IPS DF 19.7 (cell line): ENCODE results near the gene RAD21L1.
"Not testable (repeated sequence)": the region's sequence is repeated elsewhere in the genome, so short reads cannot be mapped to it uniquely, and the experiment has no call there.

Experiments
- DNase-seq: peaks from one replicate; pipeline ENCODE4 v3.0.0-alpha.2; 2013; ENCODE audit warnings: low read depth, low spot score

The RAD21L1 gene

GRCh38 chr20:1225263-1225782 is 521 bp upstream of the RAD21L1 start:
- DNase-seq, result no peak

- DNase-seq, result no peak
These were observed 3.7 kb downstream of the RAD21L1 start for GRCh38 chr20:1229541-1229940.

GRCh38 chr20:1232286-1233111 is 6.7 kb downstream of the RAD21L1 start:
- no peak for DNase-seq

GRCh38 chr20:1240549-1240948 is 14.7 kb downstream of the RAD21L1 start:
- no peak for DNase-seq

- no peak for DNase-seq
These were observed 15.6 kb downstream of the RAD21L1 start for GRCh38 chr20:1241456-1241855.

GRCh38 chr20:1242099-1242498 is 16.3 kb downstream of the RAD21L1 start:
- DNase-seq, result no peak

- no peak for DNase-seq
These were observed 16.7 kb downstream of the RAD21L1 start for GRCh38 chr20:1242530-1242929.

- no peak for DNase-seq
These were observed 19.7 kb downstream of the RAD21L1 start for GRCh38 chr20:1245578-1245977.

- no peak for DNase-seq
These were observed 21.8 kb downstream of the RAD21L1 start for GRCh38 chr20:1247689-1248088.

- not testable (repeated sequence) for DNase-seq
These were observed 24.4 kb downstream of the RAD21L1 start for GRCh38 chr20:1250282-1250681.

GRCh38 chr20:1252416-1252815 is 26.6 kb downstream of the RAD21L1 start:
- no peak for DNase-seq

- DNase-seq, result no peak
These were observed 28.4 kb downstream of the RAD21L1 start for GRCh38 chr20:1254254-1254653.

- DNase-seq, result no peak
These were observed 29.8 kb downstream of the RAD21L1 start for GRCh38 chr20:1255675-1256074.

- DNase-seq, result no peak
These were observed 38.0 kb downstream of the RAD21L1 start for GRCh38 chr20:1263853-1264252.

GRCh38 chr20:1264727-1265126 is 38.9 kb downstream of the RAD21L1 start:
- DNase-seq, result no peak

GRCh38 chr20:1265226-1265915 is 39.5 kb downstream of the RAD21L1 start:
- DNase-seq, result no peak

GRCh38 chr20:1265916-1266166 is 40.0 kb downstream of the RAD21L1 start:
- no peak for DNase-seq

GRCh38 chr20:1266167-1266973 is 40.5 kb downstream of the RAD21L1 start, which contains the start of gene SNPH:
TSS of gene SNPH (plus strand) at chr20:1266294. CDS start at chr20:1296240, 29,946 bp downstream.
- DNase-seq, result no peak

- DNase-seq, result no peak
These were observed 41.3 kb downstream of the RAD21L1 start for GRCh38 chr20:1267161-1267560.

- DNase-seq, result no peak
These were observed 42.0 kb downstream of the RAD21L1 start for GRCh38 chr20:1267809-1268374.

GRCh38 chr20:1269235-1269634 is 43.4 kb downstream of the RAD21L1 start:
- DNase-seq, result no peak

GRCh38 chr20:1269850-1270249 is 44.0 kb downstream of the RAD21L1 start:
- no peak for DNase-seq
